Stimulated activated naive B cell treated with anti-CD40 and anti-IgM and Interleukin-4, amounts not matched to agents 10 μg/mL and 1 μg/mL and 100 μg/mL, for 72 hours (primary cell): ENCODE results near the gene RERE.

Experiments
- ATAC-seq, 2 donors: fragments of 150-1000 bp; cut with Tn5 transposase; replicated peaks; 2 replicates each; pipeline ENCODE4 v1.10.0; 2021; ENCODE audit warnings: moderate library complexity in 1 of 2
- DNase-seq: peaks from one replicate; pipeline ENCODE4 v3.0.0; 2021
- H3K27ac Mint-ChIP-seq: one replicate; pipeline ENCODE4 v1.8.0; 2022; ENCODE audit warnings: mild to moderate bottlenecking, mixed read lengths
- H3K27me3 Mint-ChIP-seq, 2 donors: one replicate each; pipeline ENCODE4 v1.8.0; 2022; ENCODE audit warnings: mixed read lengths in 2 of 2
- H3K36me3 Mint-ChIP-seq, 2 donors: one replicate each; pipeline ENCODE4 v1.8.0; 2022; ENCODE audit warnings: mixed read lengths in 2 of 2, mild to moderate bottlenecking in 1 of 2
- H3K4me1 Mint-ChIP-seq, 2 donors: one replicate each; pipeline ENCODE4 v1.8.0; 2022; ENCODE audit warnings: mixed read lengths in 2 of 2, mild to moderate bottlenecking in 1 of 2
- H3K4me3 Mint-ChIP-seq, 2 donors: one replicate each; pipeline ENCODE4 v1.8.0; 2022; ENCODE audit warnings: mild to moderate bottlenecking in 2 of 2, mixed read lengths in 2 of 2, moderate library complexity in 1 of 2
- H3K9me3 Mint-ChIP-seq, 2 donors: one replicate each; pipeline ENCODE4 v1.8.0; 2022; ENCODE audit warnings: mixed read lengths in 2 of 2, mild to moderate bottlenecking in 1 of 2

The RERE gene

DNA sequence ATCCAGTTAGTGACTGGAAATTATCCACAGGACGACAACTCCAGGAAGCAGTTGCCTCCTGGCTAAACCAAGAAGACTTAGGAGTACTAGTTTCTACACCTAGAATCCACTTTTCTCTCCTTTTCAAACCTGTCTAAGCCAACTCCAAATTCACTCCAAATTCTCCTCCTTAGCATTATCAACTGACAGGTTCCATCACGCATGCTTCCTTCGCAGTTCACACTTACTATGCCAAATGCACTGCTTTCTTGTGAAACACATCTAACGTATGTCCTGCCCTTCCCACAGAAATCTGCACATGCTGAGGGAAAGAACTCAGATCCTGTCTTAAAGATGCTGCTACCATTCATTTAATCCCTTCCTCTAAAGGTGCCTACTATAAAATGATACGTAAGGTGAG lies 225.9 kb downstream of the RERE start:
- H3K27ac Mint-ChIP-seq = no peak overlapping the region
- no peak for DNase-seq
- no peak overlapping the region for H3K4me3 Mint-ChIP-seq
- no peaks in the 10 kb centered on the region for H3K27me3 Mint-ChIP-seq
- no peak for ATAC-seq
- H3K4me1 Mint-ChIP-seq = peaks cover 40 to 59% of the 10 kb centered on the region in 2 donors
- H3K36me3 Mint-ChIP-seq = peaks cover 27 to 42% of the 10 kb centered on the region in 2 donors
- H3K9me3 Mint-ChIP-seq = peaks cover 0 to 5% of the 10 kb centered on the region in 2 donors

DNA sequence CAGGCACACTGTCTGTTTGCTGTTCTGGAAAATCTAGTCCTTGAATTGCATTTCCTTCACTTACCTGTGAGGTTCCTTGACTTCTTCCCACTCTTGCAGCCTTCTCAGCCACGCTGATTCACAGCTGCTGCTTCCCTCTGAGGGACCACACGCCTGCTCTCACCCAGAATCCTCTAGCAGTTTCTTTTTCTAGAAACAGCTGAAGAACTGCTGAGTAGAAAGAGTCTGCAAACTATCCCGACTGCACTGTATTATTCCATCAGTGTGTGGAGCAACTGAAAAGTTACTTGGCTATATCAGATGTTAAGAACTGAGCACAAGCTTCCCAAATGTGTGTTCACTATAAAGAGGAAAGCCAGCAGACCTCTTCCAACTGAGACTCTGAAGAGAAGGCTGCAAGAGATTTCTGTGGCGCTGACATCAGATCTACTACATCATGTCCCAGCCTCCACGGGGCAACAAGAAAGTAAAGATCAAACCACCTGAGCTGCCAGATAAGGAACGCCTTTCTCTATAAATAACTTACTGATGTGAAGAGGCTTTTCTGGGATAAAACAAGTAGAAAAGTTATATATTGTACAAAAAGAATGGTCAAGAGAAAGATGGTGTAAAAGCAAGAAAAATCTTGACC lies 226.6 kb downstream of the RERE start:
- no peak for ATAC-seq
- DNase-seq = no peak
- Mint-ChIP-seq H3K9me3 (peaks cover 0 to 5% of the 10 kb centered on the region in 2 donors), H3K27ac (peak overlapping the region; percentile 37), H3K27me3 (no peaks in the 10 kb centered on the region), H3K36me3 (peaks cover 27 to 42% of the 10 kb centered on the region in 2 donors), H3K4me1 (peaks cover 35 to 57% of the 10 kb centered on the region in 2 donors), H3K4me3 (no peak overlapping the region)

DNA sequence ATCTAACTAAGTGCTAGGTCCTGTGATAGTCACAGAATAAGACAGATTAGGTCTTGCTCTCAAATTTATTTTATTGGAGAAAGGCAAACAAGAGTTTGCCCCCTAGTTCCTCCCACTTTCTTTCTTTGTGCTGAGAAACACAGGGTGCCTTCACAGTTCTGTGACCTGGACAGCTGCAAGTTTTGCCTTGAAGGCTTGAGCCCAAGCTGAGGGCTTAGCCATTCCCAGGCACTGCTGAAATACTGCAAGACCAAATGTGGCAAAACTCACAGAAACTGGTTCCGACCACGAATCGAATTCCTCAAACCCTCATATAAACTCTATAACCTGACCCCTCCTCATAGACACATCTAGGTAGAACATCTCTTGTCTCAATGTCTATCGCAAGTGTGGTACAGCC lies 227.9 kb downstream of the RERE start:
- Mint-ChIP-seq H3K36me3 (peaks cover 27 to 43% of the 10 kb centered on the region in 2 donors), H3K4me3 (no peak overlapping the region), H3K9me3 (peaks cover 0 to 5% of the 10 kb centered on the region in 2 donors), H3K27ac (peak overlapping the region; percentile 32), H3K4me1 (peaks cover 36 to 60% of the 10 kb centered on the region in 2 donors), H3K27me3 (no peaks in the 10 kb centered on the region)
- ATAC-seq = no peak
- no peak for DNase-seq

DNA sequence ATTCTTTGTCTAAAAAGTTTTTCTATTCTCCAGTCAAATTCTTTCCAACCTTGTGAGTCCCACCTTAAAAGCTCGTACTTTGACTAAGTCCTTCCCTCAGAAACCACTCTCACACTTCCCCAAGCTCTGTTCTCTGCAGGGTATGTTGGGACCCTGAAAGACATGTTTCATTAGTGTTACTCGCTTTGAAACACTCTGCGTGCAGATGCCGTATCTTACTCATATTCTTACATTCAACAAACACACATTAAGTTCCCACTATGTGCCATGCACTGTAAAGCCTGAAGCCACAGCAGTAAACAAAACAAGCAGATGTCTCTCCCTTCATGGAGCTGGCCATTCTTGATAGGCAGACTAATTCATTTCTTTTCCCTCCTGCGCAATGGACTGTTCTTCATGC lies 229.7 kb downstream of the RERE start:
- ATAC-seq (no peak), DNase-seq (no peak)
- H3K9me3 Mint-ChIP-seq = no peaks in the 10 kb centered on the region
- H3K27ac Mint-ChIP-seq = no peak overlapping the region
- H3K4me3 Mint-ChIP-seq = no peak overlapping the region
- H3K27me3 Mint-ChIP-seq = no peaks in the 10 kb centered on the region
- peaks cover 41 to 67% of the 10 kb centered on the region in 2 donors for H3K4me1 Mint-ChIP-seq
- H3K36me3 Mint-ChIP-seq = peaks cover 20 to 35% of the 10 kb centered on the region in 2 donors

DNA sequence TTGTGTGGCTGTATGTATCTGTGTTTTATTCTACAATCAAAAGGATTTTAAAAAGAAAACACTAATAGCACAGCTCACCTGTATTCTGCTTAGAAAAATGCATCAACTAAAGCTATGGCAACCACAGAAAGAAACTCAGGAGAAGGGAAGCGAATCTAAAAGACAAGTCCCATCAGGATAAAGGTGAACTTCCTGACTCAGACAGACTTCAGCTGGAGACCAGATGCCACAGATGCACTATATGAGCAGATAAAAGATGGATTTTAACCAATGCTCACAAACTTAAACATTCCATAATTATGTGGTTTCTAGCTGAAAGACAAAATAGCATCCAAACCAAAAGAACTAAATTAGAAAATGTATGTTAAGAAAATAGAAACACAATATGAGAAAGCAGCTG lies 231.0 kb downstream of the RERE start:
- H3K27me3 Mint-ChIP-seq = no peaks in the 10 kb centered on the region
- no peak overlapping the region for H3K27ac Mint-ChIP-seq
- H3K4me1 Mint-ChIP-seq = peaks cover 34 to 58% of the 10 kb centered on the region in 2 donors
- ATAC-seq (no peak), DNase-seq (no peak)
- H3K9me3 Mint-ChIP-seq = no peaks in the 10 kb centered on the region
- no peak overlapping the region for H3K4me3 Mint-ChIP-seq
- H3K36me3 Mint-ChIP-seq = peaks cover 18 to 30% of the 10 kb centered on the region in 2 donors

DNA sequence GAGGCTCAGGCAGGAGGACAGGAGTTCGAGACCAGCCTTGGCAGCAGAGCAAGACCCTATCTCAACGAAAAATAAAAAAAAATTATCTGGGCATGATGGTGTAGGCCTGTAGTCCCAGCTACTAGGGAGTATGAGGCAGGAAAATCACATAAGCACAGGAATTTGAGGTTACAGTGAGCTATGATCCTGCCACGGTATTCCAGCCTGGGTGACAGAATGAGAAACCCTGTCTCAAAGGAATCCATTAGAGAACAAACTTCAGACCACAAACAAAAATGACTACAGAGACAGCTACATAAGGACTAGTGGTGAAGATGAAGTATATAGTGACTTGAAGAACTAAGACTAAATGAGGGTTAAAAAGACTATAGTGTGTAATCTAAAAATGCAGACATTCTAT lies 233.1 kb downstream of the RERE start:
- Mint-ChIP-seq H3K9me3 (no peaks in the 10 kb centered on the region), H3K36me3 (peaks cover 11 to 19% of the 10 kb centered on the region in 2 donors), H3K27ac (no peak overlapping the region), H3K4me3 (no peak overlapping the region), H3K4me1 (peaks cover 21 to 43% of the 10 kb centered on the region in 2 donors), H3K27me3 (no peaks in the 10 kb centered on the region)
- no peak for ATAC-seq
- no peak for DNase-seq

DNA sequence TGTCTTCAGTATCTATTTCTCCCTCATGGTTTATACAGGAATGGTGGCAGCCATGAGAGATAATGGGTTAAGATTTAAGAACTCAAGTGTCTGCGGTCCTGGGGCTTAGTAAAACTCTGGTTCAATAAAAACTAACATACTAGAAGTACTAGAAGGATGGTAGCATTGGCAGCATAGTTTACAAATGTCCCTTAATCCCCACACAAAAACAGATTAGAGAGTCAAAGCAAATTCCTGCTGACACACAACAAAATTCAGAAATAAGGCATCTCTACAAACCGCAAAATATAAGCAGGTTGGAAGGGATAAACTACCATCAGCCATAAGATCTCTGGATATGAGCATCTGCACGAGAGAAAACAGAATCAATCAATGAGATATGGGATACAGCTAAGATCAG lies 234.4 kb downstream of the RERE start:
- H3K27me3 Mint-ChIP-seq = no peaks in the 10 kb centered on the region
- H3K36me3 Mint-ChIP-seq = peaks cover 9 to 17% of the 10 kb centered on the region in 2 donors
- ATAC-seq = no peak
- H3K9me3 Mint-ChIP-seq = no peaks in the 10 kb centered on the region
- H3K4me3 Mint-ChIP-seq = no peak overlapping the region
- DNase-seq = no peak
- H3K27ac Mint-ChIP-seq = no peak overlapping the region
- peaks cover 16 to 34% of the 10 kb centered on the region in 2 donors for H3K4me1 Mint-ChIP-seq

DNA sequence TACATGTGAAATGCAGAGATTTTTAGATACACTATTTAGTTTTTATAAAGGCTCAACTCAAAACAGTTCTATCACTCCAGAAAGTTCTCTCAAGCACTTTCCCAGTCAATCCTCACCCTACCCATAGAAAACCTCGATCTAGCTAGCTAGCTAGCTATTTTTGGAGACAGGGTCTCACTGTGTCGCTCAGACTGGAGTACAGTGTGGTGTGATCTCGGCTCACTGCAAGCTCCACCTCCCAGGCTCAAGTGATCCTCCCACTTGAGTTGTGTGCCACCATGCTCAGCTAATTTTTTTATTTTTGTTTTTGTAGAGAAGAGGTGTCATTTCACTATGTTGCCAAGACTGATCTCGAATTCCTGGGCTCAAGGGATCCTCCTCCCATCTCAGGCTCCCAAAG lies 236.9 kb downstream of the RERE start:
- no peaks in the 10 kb centered on the region for H3K27me3 Mint-ChIP-seq
- peaks cover 9 to 13% of the 10 kb centered on the region in 2 donors for H3K4me1 Mint-ChIP-seq
- DNase-seq = no peak
- H3K9me3 Mint-ChIP-seq = no peaks in the 10 kb centered on the region
- ATAC-seq = no peak
- no peak overlapping the region for H3K4me3 Mint-ChIP-seq
- H3K27ac Mint-ChIP-seq = no peak overlapping the region
- H3K36me3 Mint-ChIP-seq = peaks cover 19 to 27% of the 10 kb centered on the region in 2 donors

DNA sequence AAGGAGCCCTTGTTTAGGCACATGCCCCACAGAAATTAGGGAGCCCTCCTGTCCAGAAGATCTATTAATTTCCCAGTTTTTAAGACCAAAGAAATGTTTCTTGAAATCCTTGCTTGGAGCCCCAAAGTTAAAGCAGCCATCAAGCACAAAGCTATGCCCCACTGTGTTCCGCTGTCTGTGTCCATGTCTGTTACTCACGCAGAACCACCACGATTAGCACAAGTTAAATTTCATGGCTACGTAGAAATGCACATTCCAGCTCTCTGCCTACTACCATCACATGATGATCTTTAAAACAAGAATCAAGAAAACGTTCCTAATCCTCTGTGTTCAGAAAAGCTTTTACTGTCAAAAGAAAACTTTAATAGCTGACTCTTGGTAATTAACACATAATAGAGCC lies 238.5 kb downstream of the RERE start:
- peaks cover 4 to 5% of the 10 kb centered on the region in 2 donors for H3K4me1 Mint-ChIP-seq
- ATAC-seq (no peak), DNase-seq (no peak)
- no peaks in the 10 kb centered on the region for H3K27me3 Mint-ChIP-seq
- no peak overlapping the region for H3K4me3 Mint-ChIP-seq
- no peak overlapping the region for H3K27ac Mint-ChIP-seq
- H3K36me3 Mint-ChIP-seq = peaks cover 19 to 22% of the 10 kb centered on the region in 2 donors
- no peaks in the 10 kb centered on the region for H3K9me3 Mint-ChIP-seq

DNA sequence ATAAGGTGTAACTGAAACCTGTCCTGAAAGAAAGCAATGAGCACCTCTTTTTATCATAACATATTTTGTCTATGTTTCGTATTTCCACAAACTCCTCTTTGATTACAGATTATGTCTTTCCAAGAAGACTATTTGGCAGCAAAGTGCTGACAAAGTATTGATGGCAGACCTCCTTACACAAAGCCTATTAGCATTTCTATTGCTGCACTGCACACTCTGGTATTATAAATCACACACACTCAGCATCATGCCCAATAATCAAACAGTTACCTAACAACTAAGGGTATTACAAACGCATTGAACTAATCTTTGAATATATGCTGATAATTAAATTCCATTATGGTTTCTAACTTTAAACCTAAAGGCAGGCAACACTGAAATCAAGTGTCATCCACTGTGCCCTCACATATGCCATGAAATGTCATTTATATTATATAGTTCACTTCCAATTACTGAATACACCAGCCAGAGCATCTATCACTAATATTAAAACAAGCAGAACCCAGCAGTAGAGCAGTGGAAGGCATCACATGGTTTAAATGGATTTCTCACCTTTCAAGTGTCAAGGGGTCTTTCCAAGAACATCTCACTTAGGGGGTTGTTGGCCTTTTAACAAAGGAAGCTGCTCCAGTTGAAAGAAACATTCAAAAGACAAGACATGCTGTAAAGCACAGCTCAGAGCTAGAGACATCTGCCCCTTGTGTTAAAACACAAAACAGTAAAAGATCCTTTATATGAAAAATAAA lies 239.1 kb downstream of the RERE start:
- Mint-ChIP-seq H3K27ac (no peak overlapping the region), H3K4me3 (no peak overlapping the region), H3K27me3 (no peaks in the 10 kb centered on the region), H3K4me1 (peaks cover 4% of the 10 kb centered on the region in 2 donors), H3K9me3 (no peaks in the 10 kb centered on the region), H3K36me3 (peaks cover 19 to 22% of the 10 kb centered on the region in 2 donors)
- no peak for DNase-seq
- ATAC-seq = no peak

DNA sequence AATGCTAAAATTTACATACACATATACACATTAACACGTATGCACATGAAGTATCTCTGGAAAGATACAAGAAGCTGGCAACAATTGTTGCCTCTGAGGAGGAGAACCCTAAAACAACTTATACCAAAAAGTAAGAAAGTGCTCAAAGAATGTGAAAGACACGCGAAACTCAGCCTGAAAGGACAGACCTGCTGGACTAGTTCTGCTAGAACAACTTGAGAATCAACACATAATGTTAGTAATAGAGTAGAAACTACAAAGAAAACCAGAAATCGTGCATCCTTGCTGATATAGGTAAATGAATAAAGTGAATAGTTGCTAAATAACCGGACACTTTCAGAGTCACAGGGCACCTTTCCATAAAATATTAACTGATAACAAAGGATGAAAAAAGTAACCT lies 242.5 kb downstream of the RERE start:
- H3K4me3 Mint-ChIP-seq = no peak overlapping the region
- no peaks in the 10 kb centered on the region for H3K27me3 Mint-ChIP-seq
- no peak for DNase-seq
- H3K36me3 Mint-ChIP-seq = peaks cover 15 to 19% of the 10 kb centered on the region in 2 donors
- peaks cover 6 to 12% of the 10 kb centered on the region in 2 donors for H3K4me1 Mint-ChIP-seq
- no peak for ATAC-seq
- H3K9me3 Mint-ChIP-seq = no peaks in the 10 kb centered on the region
- H3K27ac Mint-ChIP-seq = no peak overlapping the region

DNA sequence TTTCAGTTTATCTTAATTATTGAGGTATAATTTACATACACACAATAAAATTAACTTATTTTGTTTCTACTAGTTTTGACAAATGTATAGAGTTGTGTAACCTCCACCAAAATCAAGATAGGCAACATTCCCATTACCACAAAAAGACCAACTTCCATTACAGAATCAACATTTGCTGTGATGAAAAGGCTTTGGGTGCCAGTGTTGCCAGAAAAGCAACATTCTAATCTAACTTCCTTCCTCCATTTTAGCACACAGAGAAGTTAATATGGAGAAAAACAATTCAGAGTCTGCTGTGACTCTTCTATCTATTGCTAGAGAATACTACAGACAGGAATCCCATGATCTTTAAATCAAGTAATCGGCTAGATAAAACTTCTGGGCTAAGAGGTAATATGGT lies 245.3 kb downstream of the RERE start:
- Mint-ChIP-seq H3K4me3 (no peak overlapping the region), H3K4me1 (peaks cover 5 to 21% of the 10 kb centered on the region in 2 donors), H3K36me3 (peaks cover 1 to 3% of the 10 kb centered on the region in 2 donors), H3K9me3 (no peaks in the 10 kb centered on the region), H3K27ac (no peak overlapping the region), H3K27me3 (no peaks in the 10 kb centered on the region)
- no peak for ATAC-seq
- no peak for DNase-seq

DNA sequence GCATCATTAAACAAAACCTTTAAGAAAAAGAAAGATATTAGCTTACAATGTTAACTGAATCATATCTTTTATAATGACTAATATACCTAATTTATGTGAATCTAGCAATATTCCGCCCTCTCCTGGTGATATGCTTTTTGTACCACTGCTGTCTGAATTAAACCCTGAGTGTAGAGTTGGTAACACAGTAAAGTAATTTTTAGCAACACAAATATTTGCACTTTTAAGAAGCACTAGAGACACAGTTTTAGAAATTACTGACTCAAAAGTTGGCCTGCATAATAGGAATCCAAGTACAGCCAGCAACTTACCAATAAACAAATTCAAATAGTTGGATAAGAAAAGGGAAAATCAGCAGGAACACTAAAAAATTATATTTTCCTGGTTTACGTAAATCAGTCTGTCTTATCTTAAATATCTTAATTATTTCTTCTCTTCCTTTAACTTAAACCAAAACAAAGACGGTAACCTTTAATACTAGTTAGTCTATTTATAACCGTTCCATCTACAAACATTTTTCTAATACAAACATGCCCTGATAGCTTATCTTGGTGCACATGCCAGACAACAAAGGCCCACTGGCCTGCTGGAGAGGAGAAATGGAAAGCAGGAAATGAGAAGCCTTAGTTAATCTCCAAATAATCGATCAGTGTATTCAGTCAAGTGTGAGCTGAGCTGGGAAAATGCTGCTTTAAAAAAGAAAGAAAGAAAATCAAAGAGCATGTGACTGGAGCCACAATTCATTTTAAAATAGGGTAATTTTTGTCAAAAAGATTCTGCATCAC lies 246.0 kb downstream of the RERE start:
- Mint-ChIP-seq H3K4me3 (no peak overlapping the region), H3K36me3 (peaks cover 0 to 5% of the 10 kb centered on the region in 2 donors), H3K27me3 (no peaks in the 10 kb centered on the region), H3K4me1 (peaks cover 5 to 21% of the 10 kb centered on the region in 2 donors), H3K9me3 (no peaks in the 10 kb centered on the region), H3K27ac (peak overlapping the region; percentile 44)
- ATAC-seq (no peak), DNase-seq (no peak)

DNA sequence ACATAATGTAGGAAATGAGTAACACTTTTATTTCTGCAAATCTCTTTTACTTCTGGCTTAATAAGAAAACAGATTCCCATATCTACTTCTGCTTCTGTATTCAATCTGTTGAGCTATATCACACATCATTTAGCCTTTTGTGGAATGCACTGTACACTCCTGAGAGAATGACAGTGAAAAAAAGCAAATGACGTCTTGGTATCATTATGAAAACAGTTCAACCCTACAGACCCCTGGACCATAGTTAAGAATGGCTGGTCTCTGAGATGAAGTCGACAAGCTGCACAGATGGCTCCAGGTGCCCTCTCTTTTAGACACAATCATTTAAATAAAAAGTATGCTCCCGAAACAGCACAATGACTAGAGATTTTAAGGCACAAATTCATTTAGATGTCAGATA lies 247.0 kb downstream of the RERE start:
- DNase-seq = no peak
- peak overlapping the region; percentile 31 for H3K27ac Mint-ChIP-seq

More for the DNA sequence above, 247.0 kb downstream of the RERE start:
- H3K9me3 Mint-ChIP-seq = no peaks in the 10 kb centered on the region
- no peaks in the 10 kb centered on the region for H3K27me3 Mint-ChIP-seq
- ATAC-seq = no peak
- H3K4me3 Mint-ChIP-seq = no peak overlapping the region
- H3K36me3 Mint-ChIP-seq = peaks cover 2 to 8% of the 10 kb centered on the region in 2 donors
- H3K4me1 Mint-ChIP-seq = peaks cover 6 to 21% of the 10 kb centered on the region in 2 donors
